T-helper 1 cell treated with Interleukin-12 subunit alpha and Interleukin-12 subunit beta and Interleukin-4 antibody, amounts not matched to agents 30 ng/mL and 1 ng/mL, for 36 hours (primary cell): Measurements from ENCODE around the gene NEUROG3. TPM values are rescaled to one million over a fixed set of nuclear protein-coding genes. Genes with fewer than 3 reads are reported as not detected.
"Not testable (repeated sequence)": the region's sequence is repeated elsewhere in the genome, so short reads cannot be mapped to it uniquely, and the experiment has no call there.

Experiments used
- intact Hi-C: fragments of 100-400 bp; cut with micrococcal nuclease; formaldehyde crosslinking; loops from one replicate; pipeline ENCODE4 v1.15.1; 2024
- total RNA-seq: library from RNA; stranded (reverse); gene quantifications from 2 replicates; pipeline ENCODE4 v1.2.3, GENCODE V29; 2022

The NEUROG3 gene
- total RNA-seq, 1 donor from 2014 or later = not detected

- intact Hi-C loops = loop anchor here (5.0 kb wide), 1 partner anchor 65 kb away; no protein-coding TSS in a partner anchor
Observed at GRCh38 chr10:69572159-69573055, 815 bp downstream of the NEUROG3 start.

GRCh38 chr10:69571618-69572158 lies 1.5 kb downstream of the NEUROG3 start:
- intact Hi-C loops = loop anchor here (5.0 kb wide), 1 partner anchor 66 kb away; no protein-coding TSS in a partner anchor

GRCh38 chr10:69570050-69570816 lies 3.0 kb downstream of the NEUROG3 start:
- intact Hi-C loops = loop anchor here (5.0 kb wide), 1 partner anchor 67 kb away; no protein-coding TSS in a partner anchor

GRCh38 chr10:69569396-69569934 lies 3.8 kb downstream of the NEUROG3 start:
- intact Hi-C loops = no loop called here

- intact Hi-C loops = no loop called here
Observed at GRCh38 chr10:69568472-69569395, 4.5 kb downstream of the NEUROG3 start.

- intact Hi-C loops = no loop called here
Observed at GRCh38 chr10:69567920-69568319, 5.3 kb downstream of the NEUROG3 start.

GRCh38 chr10:69562731-69563254 lies 10.4 kb downstream of the NEUROG3 start:
- intact Hi-C loops = no loop called here

- intact Hi-C loops = no loop called here
Observed at GRCh38 chr10:69559525-69559924, 13.7 kb downstream of the NEUROG3 start.

GRCh38 chr10:69558559-69558958 lies 14.7 kb downstream of the NEUROG3 start:
- intact Hi-C loops = no loop called here

- intact Hi-C loops = no loop called here
Observed at GRCh38 chr10:69554611-69555010, 18.6 kb downstream of the NEUROG3 start.

- intact Hi-C loops = no loop called here
Observed at GRCh38 chr10:69553328-69553727, 19.9 kb downstream of the NEUROG3 start.

- intact Hi-C loops = no loop called here
Observed at GRCh38 chr10:69552268-69552667, 21.0 kb downstream of the NEUROG3 start.

- intact Hi-C loops = no loop called here
Observed at GRCh38 chr10:69549959-69550358, 23.3 kb downstream of the NEUROG3 start.

GRCh38 chr10:69541463-69541862 lies 31.8 kb downstream of the NEUROG3 start:
- intact Hi-C loops = no loop called here

GRCh38 chr10:69538461-69538860 lies 34.8 kb downstream of the NEUROG3 start:
- intact Hi-C loops = no loop called here

- intact Hi-C loops = no loop called here
Observed at GRCh38 chr10:69537449-69537848, 35.8 kb downstream of the NEUROG3 start.

GRCh38 chr10:69536521-69536920 lies 36.7 kb downstream of the NEUROG3 start:
- intact Hi-C loops = not testable (repeated sequence)

- intact Hi-C loops = no loop called here
Observed at GRCh38 chr10:69533658-69534057, 39.6 kb downstream of the NEUROG3 start.

- intact Hi-C loops = no loop called here
Observed at GRCh38 chr10:69527961-69528360, 45.3 kb downstream of the NEUROG3 start.
